Osteocyte (in vitro differentiated cells): ENCODE data around the gene POP4. TPM values are rescaled to one million over a fixed set of nuclear protein-coding genes. Genes with fewer than 3 reads are reported as not detected.
A peak's percentile ranks its signal among the peaks of the same experiment; 100 is the strongest.

Source experiments
- DNase-seq: peaks from one replicate; pipeline ENCODE4 v3.0.0; 2021; ENCODE audit warnings: mixed read lengths; ENCODE audit not compliant: unreplicated experiment; ENCODE audit errors: extremely low spot score
- H3K27ac Mint-ChIP-seq: one replicate; pipeline ENCODE4 v1.8.0; 2021; ENCODE audit warnings: mild to moderate bottlenecking, mixed read lengths; ENCODE audit not compliant: unreplicated experiment
- H3K27me3 Mint-ChIP-seq: one replicate; pipeline ENCODE4 v1.8.0; 2021; ENCODE audit warnings: mixed read lengths; ENCODE audit not compliant: unreplicated experiment
- H3K36me3 Mint-ChIP-seq: one replicate; pipeline ENCODE4 v1.8.0; 2021; ENCODE audit warnings: mixed read lengths; ENCODE audit not compliant: unreplicated experiment
- H3K4me1 Mint-ChIP-seq: one replicate; pipeline ENCODE4 v1.8.0; 2021; ENCODE audit warnings: mixed read lengths; ENCODE audit not compliant: unreplicated experiment
- H3K4me3 Mint-ChIP-seq: one replicate; pipeline ENCODE4 v1.8.0; 2021; ENCODE audit warnings: mild to moderate bottlenecking, moderate library complexity, mixed read lengths; ENCODE audit not compliant: unreplicated experiment
- H3K9me3 Mint-ChIP-seq: one replicate; pipeline ENCODE4 v1.8.0; 2021; ENCODE audit warnings: mixed read lengths; ENCODE audit not compliant: unreplicated experiment
- CTCF ChIP-seq: fragments of 200-600 bp; sonication (generic); IDR thresholded peaks from 2 replicates; pipeline ENCODE4 v1.5.0; 2021; ENCODE audit warnings: antibody characterized with exemption, mild to moderate bottlenecking, moderate library complexity
- total RNA-seq: library from RNA; stranded (reverse); gene quantifications from 2 replicates; pipeline ENCODE4 v1.2.1, GENCODE V29; 2021

POP4 gene
- total RNA-seq, 1 donor from 2014 or later: 61.7 TPM

- peak overlapping the region; percentile 79 for H3K27ac Mint-ChIP-seq
- H3K36me3 Mint-ChIP-seq: peaks cover 12% of the 10 kb centered on the region
- no peak for TF ChIP-seq CTCF
- no peak for DNase-seq
- H3K27me3 Mint-ChIP-seq: no peaks in the 10 kb centered on the region
- peak overlapping the region; percentile 89 for H3K4me3 Mint-ChIP-seq
- H3K9me3 Mint-ChIP-seq: no peaks in the 10 kb centered on the region
- peaks cover 73% of the 10 kb centered on the region for H3K4me1 Mint-ChIP-seq
Observed at GRCh38 chr19:29665826-29666577, 59.9 kb downstream of the POP4 start.

Other genes starting within 250 kb of the POP4 start
- not detected in 2 replicates for gene VSTM2B, start 80.3 kb upstream of the POP4 start, total RNA-seq
- gene PLEKHF1, start 59.2 kb downstream of the POP4 start, total RNA-seq: 27.3 and 36.1 TPM in 2 replicates
- gene C19orf12, start 109.0 kb downstream of the POP4 start, total RNA-seq: 40.0 and 42.7 TPM in 2 replicates
- gene CCNE1, start 205.7 kb downstream of the POP4 start, total RNA-seq: 3.9 and 4.6 TPM in 2 replicates